ENCODE data around the gene VSX2. TPM values are rescaled to one million over a fixed set of nuclear protein-coding genes. Genes with fewer than 3 reads are reported as not detected.

VSX2 gene
- polyA plus RNA-seq, 1 of the 3 experiments (the other 2 are of a cell fraction), result not detected

GRCh38 chr14:74249433-74250375, 10.5 kb downstream of the VSX2 start:
- Histone ChIP-seq H3K9ac (no peak overlapping the region), H3K4me1 (ENCODE audit: control insufficient read depth in 1 of 2, insufficient read depth in 2 of 2, low read depth in 1 of 2, low read length in 1 of 2) (no peaks in the 10 kb centered on the region), H3K4me3 (ENCODE audit: low read depth in 2 of 2, low read length in 1 of 2) (no peak overlapping the region), H4K20me1 (ENCODE audit: insufficient read depth) (no peaks in the 10 kb centered on the region), H3K9me3 (no peaks in the 10 kb centered on the region), H3K36me3 (replicated peaks in 1 of 2; ENCODE audit: control insufficient read depth in 1 of 2, insufficient read depth in 2 of 2, low read length in 1 of 2) (no peaks in the 10 kb centered on the region), H3F3A (replicated peaks; ENCODE audit: insufficient read depth) (no peaks in the 10 kb centered on the region), H2AFZ (ENCODE audit: low read depth) (no peak overlapping the region), H3K27me3 (ENCODE audit: insufficient read depth) (peaks cover 48% of the 10 kb centered on the region), H3K4me2 (no peak overlapping the region), H3K9me2 (no peaks in the 10 kb centered on the region), H3K79me2 (ENCODE audit: insufficient read depth) (no peaks in the 10 kb centered on the region), H3K27ac (ENCODE audit: low read depth in 2 of 2, low read length in 1 of 2) (no peak overlapping the region)
- TF ChIP-seq ELF1 (IDR thresholded peaks at IDR 0.05) (no peak), EP300 (IDR thresholded peaks at IDR 0.05; ENCODE audit: borderline replicate concordance in 1 of 2, low read depth in 1 of 2, low read length in 1 of 2) (no peak)
- WGBS (ENCODE audit: low lambda C conversion rate), result 74% methylated on average over 12 of the region's 12 CpGs
- DNase-seq, result no peak
- POLR2A ChIA-PET, result interaction anchor here (0.7 kb wide), 1 partner anchor 167 kb away, joined by 3 read pairs; no protein-coding TSS in a partner anchor
- CTCF ChIA-PET, result interaction anchor here (1.3 to 6.5 kb wide), 6 partner anchors 8 to 139 kb away, joined by 3 to 64 read pairs (median 19); no protein-coding TSS in a partner anchor

- Histone ChIP-seq H3K4me1 (ENCODE audit: control insufficient read depth in 1 of 2, insufficient read depth in 2 of 2, low read depth in 1 of 2, low read length in 1 of 2) (peaks cover 0 to 16% of the 10 kb centered on the region in 2 experiments; a peak in 1 of 4 replicates), H3K9me3 (no peaks in the 10 kb centered on the region), H3K4me2 (no peak overlapping the region), H4K20me1 (ENCODE audit: insufficient read depth) (no peaks in the 10 kb centered on the region), H3K27me3 (ENCODE audit: insufficient read depth) (peaks cover 51% of the 10 kb centered on the region), H2AFZ (ENCODE audit: low read depth) (no peak overlapping the region), H3K27ac (ENCODE audit: low read depth in 2 of 2, low read length in 1 of 2) (no peak overlapping the region), H3K4me3 (ENCODE audit: low read depth in 2 of 2, low read length in 1 of 2) (no peak overlapping the region), H3K36me3 (replicated peaks in 1 of 2; ENCODE audit: control insufficient read depth in 1 of 2, insufficient read depth in 2 of 2, low read length in 1 of 2) (no peaks in the 10 kb centered on the region), H3K9me2 (no peaks in the 10 kb centered on the region), H3F3A (replicated peaks; ENCODE audit: insufficient read depth) (no peaks in the 10 kb centered on the region), H3K79me2 (ENCODE audit: insufficient read depth) (no peaks in the 10 kb centered on the region), H3K9ac (no peak overlapping the region)
- CTCF ChIA-PET, result interaction anchor here (0.6 to 3.8 kb wide), 10 partner anchors 8 to 327 kb away, joined by 3 to 20 read pairs (median 3); no protein-coding TSS in a partner anchor
- POLR2A ChIA-PET, result no interaction called here
- 36% methylated on average over 3 of the region's 3 CpGs for WGBS (ENCODE audit: low lambda C conversion rate)
- 0 out of 2 replicates have a peak, but pooled peaks have one; percentile 40 for TF ChIP-seq RCOR1 (IDR thresholded peaks at IDR 0.05; ENCODE audit: low read length)
- TF ChIP-seq POLR2AphosphoS5 (IDR thresholded peaks at IDR 0.05; ENCODE audit: low read depth, low read length), result no peak
- no peak for DNase-seq
Measured at GRCh38 chr14:74255281-74255680, 16.0 kb downstream of the VSX2 start.

- CTCF ChIA-PET, result interaction anchor here (0.6 to 4.0 kb wide), 51 partner anchors 8 to 1100 kb away, joined by 3 to 35 read pairs (median 5); partner anchors contain the start of genes ABCD4 and VSX2
- Histone ChIP-seq H3K4me1 (ENCODE audit: control insufficient read depth in 1 of 2, insufficient read depth in 2 of 2, low read depth in 1 of 2, low read length in 1 of 2) (peaks cover 0 to 16% of the 10 kb centered on the region in 2 experiments; a peak in 1 of 4 replicates), H3K27ac (ENCODE audit: low read depth in 2 of 2, low read length in 1 of 2) (no peak overlapping the region), H3K9me2 (no peaks in the 10 kb centered on the region), H3K36me3 (replicated peaks in 1 of 2; ENCODE audit: control insufficient read depth in 1 of 2, insufficient read depth in 2 of 2, low read length in 1 of 2) (no peaks in the 10 kb centered on the region), H3K9ac (peak overlapping the region; percentile 23; the same call in 1 of the 2 replicates), H3F3A (replicated peaks; ENCODE audit: insufficient read depth) (no peaks in the 10 kb centered on the region), H3K4me2 (peak overlapping the region; percentile 99), H3K9me3 (no peaks in the 10 kb centered on the region), H3K27me3 (ENCODE audit: insufficient read depth) (peaks cover 47% of the 10 kb centered on the region), H3K79me2 (ENCODE audit: insufficient read depth) (no peaks in the 10 kb centered on the region), H4K20me1 (ENCODE audit: insufficient read depth) (no peaks in the 10 kb centered on the region), H3K4me3 (ENCODE audit: low read depth in 2 of 2, low read length in 1 of 2) (peak overlapping the region; percentile 45 to 81), H2AFZ (ENCODE audit: low read depth) (peak overlapping the region; percentile 94)
- 17% methylated on average over 26 of the region's 68 CpGs for WGBS (ENCODE audit: low lambda C conversion rate)
- DNase-seq, result peak; percentile 95
- POLR2A ChIA-PET, result no interaction called here
- TF ChIP-seq TEAD4 (IDR thresholded peaks at IDR 0.05; ENCODE audit: borderline replicate concordance, insufficient read depth) (no peak), SMC3 (IDR thresholded peaks at IDR 0.05; ENCODE audit: low read depth, low read length) (peak; percentile 40; the same call in 1 of the 2 replicates), NFIC (IDR thresholded peaks at IDR 0.05; ENCODE audit: borderline replicate concordance) (no peak), CHD2 (IDR thresholded peaks at IDR 0.05; ENCODE audit: low read length, partially characterized antibody) (peak; percentile 5), REST (IDR thresholded peaks at IDR 0.05; ENCODE audit: low read depth, low read length) (no peak), YY1 (IDR thresholded peaks at IDR 0.05; ENCODE audit: low read depth) (no peak), MXI1 (IDR thresholded peaks at IDR 0.05; ENCODE audit: low read depth, low read length) (peak; percentile 54; the same call in 1 of the 2 replicates), NRF1 (IDR thresholded peaks at IDR 0.05; ENCODE audit: low read depth, low read length) (no peak), EP300 (IDR thresholded peaks at IDR 0.05; ENCODE audit: borderline replicate concordance in 1 of 2, low read depth in 1 of 2, low read length in 1 of 2) (peak in 1 of 2 experiments; percentile 74; a peak in 2 of 4 replicates), MAX (IDR thresholded peaks at IDR 0.05; ENCODE audit: low read depth) (no peak)
Measured at GRCh38 chr14:74257078-74257940, 18.1 kb downstream of the VSX2 start.

Data from SK-N-SH (cell line).